Neural progenitor cell (in vitro differentiated cells): ENCODE measurements around the gene INPP4B. TPM values are rescaled to one million over a fixed set of nuclear protein-coding genes. Genes with fewer than 3 reads are reported as not detected.

Experiments
- DNase-seq: peaks from one replicate; pipeline ENCODE4 v3.0.0-alpha.2; 2016; ENCODE audit warnings: low spot score
- H2AFZ ChIP-seq: fragments of 200-600 bp; sonication (generic); replicated peaks from 2 replicates; pipeline ENCODE4 v1.6.1; 2016; ENCODE audit warnings: antibody characterized with exemption
- H3F3A ChIP-seq: fragments of 200-600 bp; sonication (generic); 2 replicates; pipeline ENCODE4 v1.6.1; 2016; ENCODE audit warnings: antibody characterized with exemption, low read depth
- H3K27ac ChIP-seq: fragments of 200-600 bp; sonication (generic); 2 replicates; pipeline ENCODE4 v1.5.1; 2016; ENCODE audit warnings: mild to moderate bottlenecking
- H3K27me3 ChIP-seq: fragments of 200-600 bp; sonication (generic); 2 replicates; pipeline ENCODE4 v1.6.1; 2016; ENCODE audit warnings: mild to moderate bottlenecking, moderate library complexity
- H3K36me3 ChIP-seq: fragments of 200-600 bp; sonication (generic); 2 replicates; pipeline ENCODE4 v1.5.1; 2016
- H3K4me1 ChIP-seq: fragments of 200-600 bp; sonication (generic); 2 replicates; pipeline ENCODE4 v1.6.1; 2016; ENCODE audit warnings: mixed run types
- H3K4me2 ChIP-seq: fragments of 200-600 bp; sonication (generic); 2 replicates; pipeline ENCODE4 v1.6.1; 2016
- H3K4me3 ChIP-seq: fragments of 200-600 bp; sonication (generic); 2 replicates; pipeline ENCODE4 v1.5.1; 2016
- H3K79me2 ChIP-seq: fragments of 200-600 bp; sonication (generic); 2 replicates; pipeline ENCODE4 v1.6.1; 2016; ENCODE audit warnings: low read depth
- H3K9ac ChIP-seq: fragments of 200-600 bp; sonication (generic); 2 replicates; pipeline ENCODE4 v1.6.1; 2016
- H3K9me3 ChIP-seq: fragments of 200-600 bp; sonication (generic); 2 replicates; pipeline ENCODE4 v1.5.1; 2016; ENCODE audit warnings: low read depth
- H4K20me1 ChIP-seq: fragments of 200-600 bp; sonication (generic); 2 replicates; pipeline ENCODE4 v1.6.1; 2016; ENCODE audit warnings: low read depth
- H3K27ac Mint-ChIP-seq: 3 replicates; pipeline ENCODE4 v1.8.0; 2021; ENCODE audit warnings: mixed read lengths
- H3K27me3 Mint-ChIP-seq: 2 replicates; pipeline ENCODE4 v1.8.0; 2022; ENCODE audit warnings: low read depth, mild to moderate bottlenecking, inconsistent platforms, moderate library complexity, mixed read lengths; ENCODE audit not compliant: insufficient read depth
- H3K36me3 Mint-ChIP-seq: 3 replicates; pipeline ENCODE4 v1.8.0; 2021; ENCODE audit warnings: mixed read lengths
- H3K4me1 Mint-ChIP-seq: 3 replicates; pipeline ENCODE4 v1.8.0; 2021; ENCODE audit warnings: mixed read lengths
- H3K4me3 Mint-ChIP-seq: 3 replicates; pipeline ENCODE4 v1.8.0; 2021; ENCODE audit warnings: mild to moderate bottlenecking, moderate library complexity, mixed read lengths
- H3K9me3 Mint-ChIP-seq: 3 replicates; pipeline ENCODE4 v1.8.0; 2020; ENCODE audit warnings: mixed read lengths
- CTCF ChIP-seq: fragments of 200-600 bp; sonication (generic); IDR thresholded peaks from 2 replicates; pipeline ENCODE4 v1.5.1; 2017; ENCODE audit warnings: antibody characterized with exemption, mild to moderate bottlenecking
- EZH2 ChIP-seq: fragments of 200-600 bp; sonication (generic); IDR thresholded peaks from 2 replicates; pipeline ENCODE4 v1.6.1; 2017; ENCODE audit warnings: antibody characterized with exemption, mild to moderate bottlenecking, moderate library complexity
- EZH2phosphoT487 ChIP-seq: fragments of 200-600 bp; sonication (generic); IDR thresholded peaks from 2 replicates; pipeline ENCODE4 v1.6.1; 2017; ENCODE audit warnings: antibody characterized with exemption
- total RNA-seq: library from RNA; depleted of rRNA; stranded (reverse); fragments of >200 nt; gene quantifications from 2 replicates; pipeline ENCODE4 v1.2.3, GENCODE V29; 2015; ENCODE audit warnings: low replicate concordance

Gene INPP4B
- total RNA-seq, 1 donor from 2014 or later, result 1.3 TPM

- H3K4me3 Mint-ChIP-seq, result no peak overlapping the region
- H3K79me2 ChIP-seq, result no peaks in the 10 kb centered on the region
- no peak for TF ChIP-seq EZH2
- no peak for TF ChIP-seq EZH2phosphoT487
- no peak for TF ChIP-seq CTCF
- H3K4me1 ChIP-seq, result no peaks in the 10 kb centered on the region
- no peak overlapping the region for H3K27ac ChIP-seq
- no peak for DNase-seq
- H3K27me3 ChIP-seq, result no peaks in the 10 kb centered on the region
- no peaks in the 10 kb centered on the region for H3K27me3 Mint-ChIP-seq
- H3F3A ChIP-seq, result no peaks in the 10 kb centered on the region
- peak overlapping the region; percentile 6 for H2AFZ ChIP-seq
- no peaks in the 10 kb centered on the region for H3K36me3 ChIP-seq
- H3K9me3 Mint-ChIP-seq, result no peaks in the 10 kb centered on the region
- H4K20me1 ChIP-seq, result no peaks in the 10 kb centered on the region
- H3K27ac Mint-ChIP-seq, result no peak overlapping the region
- no peaks in the 10 kb centered on the region for H3K36me3 Mint-ChIP-seq
- no peak overlapping the region for H3K4me2 ChIP-seq
- no peak overlapping the region for H3K4me3 ChIP-seq
- no peaks in the 10 kb centered on the region for H3K9me3 ChIP-seq
- H3K9ac ChIP-seq, result no peak overlapping the region
- H3K4me1 Mint-ChIP-seq, result peaks cover 3% of the 10 kb centered on the region
Measured at GRCh38 chr4:142485452-142485851, 360.6 kb downstream of the INPP4B start.

- Histone ChIP-seq H3K9me3 (no peaks in the 10 kb centered on the region), H4K20me1 (no peaks in the 10 kb centered on the region), H3K79me2 (no peaks in the 10 kb centered on the region), H2AFZ (no peak overlapping the region), H3K4me3 (no peak overlapping the region), H3K27me3 (no peaks in the 10 kb centered on the region), H3K9ac (no peak overlapping the region), H3K4me2 (no peak overlapping the region), H3F3A (no peaks in the 10 kb centered on the region), H3K27ac (no peak overlapping the region), H3K36me3 (no peaks in the 10 kb centered on the region), H3K4me1 (no peaks in the 10 kb centered on the region)
- H3K9me3 Mint-ChIP-seq, result no peaks in the 10 kb centered on the region
- peaks cover 3% of the 10 kb centered on the region for H3K4me1 Mint-ChIP-seq
- H3K4me3 Mint-ChIP-seq, result no peak overlapping the region
- H3K36me3 Mint-ChIP-seq, result no peaks in the 10 kb centered on the region
- no peak for DNase-seq
- H3K27ac Mint-ChIP-seq, result no peak overlapping the region
- H3K27me3 Mint-ChIP-seq, result no peaks in the 10 kb centered on the region
- TF ChIP-seq EZH2phosphoT487 (no peak), EZH2 (no peak), CTCF (no peak)
Measured at GRCh38 chr4:142480244-142480643, 365.9 kb downstream of the INPP4B start.

- no peak for TF ChIP-seq EZH2phosphoT487
- TF ChIP-seq EZH2, result no peak
- no peak for TF ChIP-seq CTCF
- Histone ChIP-seq H3K9ac (no peak overlapping the region), H3F3A (no peaks in the 10 kb centered on the region), H3K4me2 (no peak overlapping the region), H3K9me3 (no peaks in the 10 kb centered on the region), H3K4me1 (no peaks in the 10 kb centered on the region), H3K27me3 (no peaks in the 10 kb centered on the region), H4K20me1 (no peaks in the 10 kb centered on the region), H3K4me3 (no peak overlapping the region), H3K27ac (no peak overlapping the region), H3K79me2 (no peaks in the 10 kb centered on the region), H2AFZ (no peak overlapping the region), H3K36me3 (no peaks in the 10 kb centered on the region)
- Mint-ChIP-seq H3K9me3 (no peaks in the 10 kb centered on the region), H3K27ac (no peak overlapping the region), H3K27me3 (no peaks in the 10 kb centered on the region), H3K4me3 (no peak overlapping the region), H3K4me1 (no peaks in the 10 kb centered on the region), H3K36me3 (no peaks in the 10 kb centered on the region)
- no peak for DNase-seq
Measured at GRCh38 chr4:142475663-142476062, 370.4 kb downstream of the INPP4B start.
